ENCODE data around the gene DPP7. TPM values are rescaled to one million over a fixed set of nuclear protein-coding genes. Genes with fewer than 3 reads are reported as not detected.

The DPP7 gene
- total RNA-seq, 1 donor from 2014 or later, result 66.6 TPM

GRCh38 chr9:137077010-137077747 is 37.4 kb downstream of the DPP7 start, which contains the start of gene UAP1L1:
TSS of gene UAP1L1 (plus strand) at chr9:137077517. CDS start at chr9:137077533, 16 bp downstream.
- no peak for DNase-seq (ENCODE audit: low read depth)
- H3K4me3 ChIP-seq (ENCODE audit: low read depth, low read length), result peak within 1 kb of the TSS; percentile 56
- TF ChIP-seq, protein P1, sequence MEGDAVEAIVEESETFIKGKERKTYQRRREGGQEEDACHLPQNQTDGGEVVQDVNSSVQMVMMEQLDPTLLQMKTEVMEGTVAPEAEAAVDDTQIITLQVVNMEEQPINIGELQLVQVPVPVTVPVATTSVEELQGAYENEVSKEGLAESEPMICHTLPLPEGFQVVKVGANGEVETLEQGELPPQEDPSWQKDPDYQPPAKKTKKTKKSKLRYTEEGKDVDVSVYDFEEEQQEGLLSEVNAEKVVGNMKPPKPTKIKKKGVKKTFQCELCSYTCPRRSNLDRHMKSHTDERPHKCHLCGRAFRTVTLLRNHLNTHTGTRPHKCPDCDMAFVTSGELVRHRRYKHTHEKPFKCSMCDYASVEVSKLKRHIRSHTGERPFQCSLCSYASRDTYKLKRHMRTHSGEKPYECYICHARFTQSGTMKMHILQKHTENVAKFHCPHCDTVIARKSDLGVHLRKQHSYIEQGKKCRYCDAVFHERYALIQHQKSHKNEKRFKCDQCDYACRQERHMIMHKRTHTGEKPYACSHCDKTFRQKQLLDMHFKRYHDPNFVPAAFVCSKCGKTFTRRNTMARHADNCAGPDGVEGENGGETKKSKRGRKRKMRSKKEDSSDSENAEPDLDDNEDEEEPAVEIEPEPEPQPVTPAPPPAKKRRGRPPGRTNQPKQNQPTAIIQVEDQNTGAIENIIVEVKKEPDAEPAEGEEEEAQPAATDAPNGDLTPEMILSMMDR (IDR thresholded peaks at IDR 0.05; ENCODE audit: insufficient read depth, low read length, severe bottlenecking), result no peak
- H3K36me3 ChIP-seq (ENCODE audit: control insufficient read depth, insufficient read depth, low read length), result peaks cover 3% of the 10 kb centered on the region
- H3K27me3 ChIP-seq (ENCODE audit: control insufficient read depth, insufficient read depth, low read length), result no peaks in the 10 kb centered on the region
- no peak for FAIRE-seq

DNA sequence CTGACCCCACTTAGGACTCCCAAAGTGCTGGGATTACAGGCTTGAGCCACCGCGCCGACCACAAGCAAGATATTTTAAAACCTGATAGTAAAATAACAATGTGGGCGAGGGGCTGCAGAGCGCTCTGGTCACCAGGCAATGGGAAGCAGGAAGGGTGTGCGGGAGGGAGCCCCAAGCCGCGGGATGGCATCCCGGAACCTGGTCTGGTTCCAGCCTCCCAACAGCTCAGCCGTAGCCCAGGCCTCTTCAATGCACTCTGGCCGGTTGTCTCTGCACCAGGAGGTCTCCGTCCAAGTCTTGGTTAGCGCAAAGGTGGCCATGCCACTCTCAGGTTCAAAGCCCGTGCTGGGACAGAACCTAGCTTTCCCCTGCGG is 37.9 kb downstream of the DPP7 start:
- Histone ChIP-seq H3K4me3 (ENCODE audit: low read depth, low read length) (no peak overlapping the region), H3K27me3 (ENCODE audit: control insufficient read depth, insufficient read depth, low read length) (no peaks in the 10 kb centered on the region), H3K36me3 (ENCODE audit: control insufficient read depth, insufficient read depth, low read length) (peaks cover 3% of the 10 kb centered on the region)
- TF ChIP-seq, protein P1 (IDR thresholded peaks at IDR 0.05; ENCODE audit: insufficient read depth, low read length, severe bottlenecking), result no peak
- no peak for DNase-seq (ENCODE audit: low read depth)
- no peak for FAIRE-seq

GRCh38 chr9:137075275-137075775 is 39.2 kb downstream of the DPP7 start:
- H3K36me3 ChIP-seq (ENCODE audit: control insufficient read depth, insufficient read depth, low read length), result peaks cover 1% of the 10 kb centered on the region
- TF ChIP-seq, protein P1 (IDR thresholded peaks at IDR 0.05; ENCODE audit: insufficient read depth, low read length, severe bottlenecking), result no peak
- peak; percentile 46 for DNase-seq (ENCODE audit: low read depth)
- H3K4me3 ChIP-seq (ENCODE audit: low read depth, low read length), result no peak overlapping the region
- H3K27me3 ChIP-seq (ENCODE audit: control insufficient read depth, insufficient read depth, low read length), result no peaks in the 10 kb centered on the region
- FAIRE-seq, result no peak

- TF ChIP-seq, protein P1 (IDR thresholded peaks at IDR 0.05; ENCODE audit: insufficient read depth, low read length, severe bottlenecking), result no peak
- Histone ChIP-seq H3K36me3 (ENCODE audit: control insufficient read depth, insufficient read depth, low read length) (peaks cover 1% of the 10 kb centered on the region), H3K4me3 (ENCODE audit: low read depth, low read length) (no peak overlapping the region), H3K27me3 (ENCODE audit: control insufficient read depth, insufficient read depth, low read length) (no peaks in the 10 kb centered on the region)
- FAIRE-seq (no peak), DNase-seq (ENCODE audit: low read depth) (no peak)
Observed at GRCh38 chr9:137074657-137075274, 39.8 kb downstream of the DPP7 start.

GRCh38 chr9:137073992-137074399 is 40.5 kb downstream of the DPP7 start:
- no peaks in the 10 kb centered on the region for H3K27me3 ChIP-seq (ENCODE audit: control insufficient read depth, insufficient read depth, low read length)
- no peak for DNase-seq (ENCODE audit: low read depth)
- no peak for FAIRE-seq
- no peaks in the 10 kb centered on the region for H3K36me3 ChIP-seq (ENCODE audit: control insufficient read depth, insufficient read depth, low read length)
- TF ChIP-seq, protein P1 (IDR thresholded peaks at IDR 0.05; ENCODE audit: insufficient read depth, low read length, severe bottlenecking), result no peak
- no peak overlapping the region for H3K4me3 ChIP-seq (ENCODE audit: low read depth, low read length)

Measured in bronchial epithelial cell (primary cell).